ENCODE data around the gene GADD45B. TPM values are rescaled to one million over a fixed set of nuclear protein-coding genes. Genes with fewer than 3 reads are reported as not detected.

GADD45B gene
- total and polyA plus RNA-seq, 10 of the 15 experiments (the other 5 are each of a cell fraction or from before 2014, with no cell fraction given), result 2.4 to 180 (median 91.1) TPM

GRCh38 chr19:2443785-2444182 is 32.1 kb upstream of the GADD45B start:
- H3K4me2 ChIP-seq (ENCODE audit: control insufficient read depth, insufficient read depth), result no peak overlapping the region
- H3K27me3 ChIP-seq (replicated peaks in 1 of 2; ENCODE audit: control insufficient read depth in 2 of 2, insufficient read depth in 2 of 2, low read length in 1 of 2), result no peaks in the 10 kb centered on the region
- FAIRE-seq (no peak), DNase-seq (ENCODE audit: low read depth, low spot score) (no peak), ATAC-seq (no peak)
- H3K9ac ChIP-seq (ENCODE audit: control insufficient read depth, insufficient read depth, low read length), result no peak overlapping the region
- H3K4me1 ChIP-seq (ENCODE audit: control insufficient read depth, insufficient read depth, low read length), result peaks cover 11% of the 10 kb centered on the region; the same call in 1 of the 2 replicates
- intact Hi-C loops (cut with micrococcal nuclease; ENCODE audit: unreplicated experiment) (no loop called here), in situ Hi-C loops (cut with MboI) (no loop called here)
- ChIA-PET SMC1A (ENCODE audit: uncharacterized antibody, unreplicated experiment) (no interaction called here), RAD21 (ENCODE audit: unreplicated experiment) (no interaction called here), CTCF (interaction anchor here (0.5 to 1.0 kb wide), 2 partner anchors 11 to 168 kb away, joined by 3 to 4 read pairs; no protein-coding TSS in a partner anchor), POLR2A (interaction anchor here (0.6 to 0.8 kb wide), 2 partner anchors 13 to 28 kb away, joined by 3 to 7 read pairs; partner anchors contain the start of gene LMNB2)
- no peaks in the 10 kb centered on the region for H3K9me3 ChIP-seq (replicated peaks; ENCODE audit: control insufficient read depth, insufficient read depth, low read length)
- BruUV-seq (replicated peaks), result TSS peak; percentile 38
- no peak overlapping the region for H3K4me3 ChIP-seq
- no peak overlapping the region for H3K27ac ChIP-seq (ENCODE audit: control insufficient read depth, insufficient read depth)
- H4K20me1 ChIP-seq (ENCODE audit: control insufficient read depth, insufficient read depth), result no peaks in the 10 kb centered on the region
- H3K36me3 ChIP-seq (ENCODE audit: control insufficient read depth in 2 of 2, insufficient read depth in 2 of 2, low read length in 1 of 2), result peaks cover 16 to 39% of the 10 kb centered on the region in 2 experiments
- H2AFZ ChIP-seq (ENCODE audit: control insufficient read depth, low read depth, low read length), result no peak overlapping the region
- WGBS (ENCODE audit: insufficient coverage, insufficient replicate concordance, low lambda C conversion rate, missing lambda C conversion rate), result 95% methylated on average over 17 of the region's 17 CpGs
- TF ChIP-seq JUNB (IDR thresholded peaks at IDR 0.05), result no peak
- peaks cover 27% of the 10 kb centered on the region for H3K79me2 ChIP-seq (ENCODE audit: control insufficient read depth, insufficient read depth, low read length)

GRCh38 chr19:2444251-2445002 is 31.5 kb upstream of the GADD45B start:
- ChIA-PET POLR2A (interaction anchor here (0.6 to 0.8 kb wide), 2 partner anchors 12 to 27 kb away, joined by 3 to 7 read pairs; partner anchors contain the start of gene LMNB2), CTCF (interaction anchor here (0.5 to 1.0 kb wide), 2 partner anchors 10 to 167 kb away, joined by 3 to 4 read pairs; no protein-coding TSS in a partner anchor), RAD21 (ENCODE audit: unreplicated experiment) (no interaction called here), SMC1A (ENCODE audit: uncharacterized antibody, unreplicated experiment) (no interaction called here)
- Histone ChIP-seq H3K79me2 (ENCODE audit: control insufficient read depth, insufficient read depth, low read length) (peaks cover 30% of the 10 kb centered on the region), H3K9ac (ENCODE audit: control insufficient read depth, insufficient read depth, low read length) (no peak overlapping the region), H3K4me2 (ENCODE audit: control insufficient read depth, insufficient read depth) (no peak overlapping the region), H3K4me1 (ENCODE audit: control insufficient read depth, insufficient read depth, low read length) (peaks cover 11% of the 10 kb centered on the region; the same call in 1 of the 2 replicates), H3K9me3 (replicated peaks; ENCODE audit: control insufficient read depth, insufficient read depth, low read length) (no peaks in the 10 kb centered on the region), H3K4me3 (no peak overlapping the region), H4K20me1 (ENCODE audit: control insufficient read depth, insufficient read depth) (no peaks in the 10 kb centered on the region), H3K27me3 (replicated peaks in 1 of 2; ENCODE audit: control insufficient read depth in 2 of 2, insufficient read depth in 2 of 2, low read length in 1 of 2) (no peaks in the 10 kb centered on the region), H2AFZ (ENCODE audit: control insufficient read depth, low read depth, low read length) (no peak overlapping the region), H3K27ac (ENCODE audit: control insufficient read depth, insufficient read depth) (no peak overlapping the region), H3K36me3 (ENCODE audit: control insufficient read depth in 2 of 2, insufficient read depth in 2 of 2, low read length in 1 of 2) (peaks cover 16 to 38% of the 10 kb centered on the region in 2 experiments)
- no peak for DNase-seq (ENCODE audit: low read depth, low spot score)
- no TSS peak for BruUV-seq (replicated peaks)
- TF ChIP-seq KAT2A (conservative IDR thresholded peaks at IDR 0.05; ENCODE audit: control insufficient read depth, low read depth, low read length) (no peak), MAX (IDR thresholded peaks at IDR 0.05; ENCODE audit: low read depth, low read length) (no peak), CUX1 (IDR thresholded peaks at IDR 0.05; ENCODE audit: insufficient replicate concordance, low read depth, low read length) (no peak), CTCF (IDR thresholded peaks at IDR 0.05 in 2 of 3, conservative IDR thresholded peaks at IDR 0.05 in 1 of 3; ENCODE audit: control insufficient read depth in 2 of 3, extremely low read depth in 1 of 3, insufficient read depth in 1 of 3, low read depth in 3 of 3, low read length in 3 of 3) (no peak), NFIC (IDR thresholded peaks at IDR 0.05; ENCODE audit: low read depth, low read length) (no peak)
- no peak for FAIRE-seq
- 94% methylated on average over 29 of the region's 34 CpGs for WGBS (ENCODE audit: insufficient coverage, insufficient replicate concordance, low lambda C conversion rate, missing lambda C conversion rate)
- ATAC-seq, result no peak
- intact Hi-C loops (cut with micrococcal nuclease; ENCODE audit: unreplicated experiment) (no loop called here), in situ Hi-C loops (cut with MboI) (no loop called here)
